ENCODE results near the gene TACR2. TPM values are rescaled to one million over a fixed set of nuclear protein-coding genes. Genes with fewer than 3 reads are reported as not detected.

Gene TACR2
- total RNA-seq, 1 experiment from 2014 or later: 0.21 TPM

DNA sequence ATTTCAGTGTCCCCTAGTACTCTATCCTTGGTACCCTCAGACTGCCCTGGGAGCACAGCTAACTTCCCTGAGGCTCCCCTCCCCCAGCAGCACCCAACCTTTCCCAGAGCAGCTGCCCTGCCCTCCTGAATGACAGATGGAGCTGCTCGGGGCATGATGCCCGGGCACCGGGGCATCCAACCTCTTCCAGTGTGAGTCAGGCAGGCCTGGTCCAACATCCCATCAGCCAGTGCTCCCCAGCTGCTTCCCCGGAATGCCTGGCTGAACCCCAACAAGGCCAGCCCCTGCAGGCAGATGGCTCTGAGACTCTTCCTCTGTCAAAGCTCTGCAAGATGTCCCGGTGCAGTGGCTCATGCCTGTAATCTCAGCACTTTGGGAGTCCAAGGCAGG is 22.6 kb upstream of the TACR2 start:
- TF ChIP-seq POLR2AphosphoS5 (IDR thresholded peaks at IDR 0.05; ENCODE audit: low read depth, low read length): no peak
- TF ChIP-seq, protein P1, sequence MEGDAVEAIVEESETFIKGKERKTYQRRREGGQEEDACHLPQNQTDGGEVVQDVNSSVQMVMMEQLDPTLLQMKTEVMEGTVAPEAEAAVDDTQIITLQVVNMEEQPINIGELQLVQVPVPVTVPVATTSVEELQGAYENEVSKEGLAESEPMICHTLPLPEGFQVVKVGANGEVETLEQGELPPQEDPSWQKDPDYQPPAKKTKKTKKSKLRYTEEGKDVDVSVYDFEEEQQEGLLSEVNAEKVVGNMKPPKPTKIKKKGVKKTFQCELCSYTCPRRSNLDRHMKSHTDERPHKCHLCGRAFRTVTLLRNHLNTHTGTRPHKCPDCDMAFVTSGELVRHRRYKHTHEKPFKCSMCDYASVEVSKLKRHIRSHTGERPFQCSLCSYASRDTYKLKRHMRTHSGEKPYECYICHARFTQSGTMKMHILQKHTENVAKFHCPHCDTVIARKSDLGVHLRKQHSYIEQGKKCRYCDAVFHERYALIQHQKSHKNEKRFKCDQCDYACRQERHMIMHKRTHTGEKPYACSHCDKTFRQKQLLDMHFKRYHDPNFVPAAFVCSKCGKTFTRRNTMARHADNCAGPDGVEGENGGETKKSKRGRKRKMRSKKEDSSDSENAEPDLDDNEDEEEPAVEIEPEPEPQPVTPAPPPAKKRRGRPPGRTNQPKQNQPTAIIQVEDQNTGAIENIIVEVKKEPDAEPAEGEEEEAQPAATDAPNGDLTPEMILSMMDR (IDR thresholded peaks at IDR 0.05): no peak
- TF ChIP-seq, protein P2, sequence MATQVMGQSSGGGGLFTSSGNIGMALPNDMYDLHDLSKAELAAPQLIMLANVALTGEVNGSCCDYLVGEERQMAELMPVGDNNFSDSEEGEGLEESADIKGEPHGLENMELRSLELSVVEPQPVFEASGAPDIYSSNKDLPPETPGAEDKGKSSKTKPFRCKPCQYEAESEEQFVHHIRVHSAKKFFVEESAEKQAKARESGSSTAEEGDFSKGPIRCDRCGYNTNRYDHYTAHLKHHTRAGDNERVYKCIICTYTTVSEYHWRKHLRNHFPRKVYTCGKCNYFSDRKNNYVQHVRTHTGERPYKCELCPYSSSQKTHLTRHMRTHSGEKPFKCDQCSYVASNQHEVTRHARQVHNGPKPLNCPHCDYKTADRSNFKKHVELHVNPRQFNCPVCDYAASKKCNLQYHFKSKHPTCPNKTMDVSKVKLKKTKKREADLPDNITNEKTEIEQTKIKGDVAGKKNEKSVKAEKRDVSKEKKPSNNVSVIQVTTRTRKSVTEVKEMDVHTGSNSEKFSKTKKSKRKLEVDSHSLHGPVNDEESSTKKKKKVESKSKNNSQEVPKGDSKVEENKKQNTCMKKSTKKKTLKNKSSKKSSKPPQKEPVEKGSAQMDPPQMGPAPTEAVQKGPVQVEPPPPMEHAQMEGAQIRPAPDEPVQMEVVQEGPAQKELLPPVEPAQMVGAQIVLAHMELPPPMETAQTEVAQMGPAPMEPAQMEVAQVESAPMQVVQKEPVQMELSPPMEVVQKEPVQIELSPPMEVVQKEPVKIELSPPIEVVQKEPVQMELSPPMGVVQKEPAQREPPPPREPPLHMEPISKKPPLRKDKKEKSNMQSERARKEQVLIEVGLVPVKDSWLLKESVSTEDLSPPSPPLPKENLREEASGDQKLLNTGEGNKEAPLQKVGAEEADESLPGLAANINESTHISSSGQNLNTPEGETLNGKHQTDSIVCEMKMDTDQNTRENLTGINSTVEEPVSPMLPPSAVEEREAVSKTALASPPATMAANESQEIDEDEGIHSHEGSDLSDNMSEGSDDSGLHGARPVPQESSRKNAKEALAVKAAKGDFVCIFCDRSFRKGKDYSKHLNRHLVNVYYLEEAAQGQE (IDR thresholded peaks at IDR 0.05; ENCODE audit: insufficient read depth in 1 of 2, low read depth in 2 of 2, low read length in 1 of 2): no peak
- no peak for TF ChIP-seq TCF7L2 (IDR thresholded peaks at IDR 0.05; ENCODE audit: low read depth, low read length)
- no peak for TF ChIP-seq SIN3A (IDR thresholded peaks at IDR 0.05; ENCODE audit: borderline replicate concordance, insufficient read depth, low read depth, low read length)
- H3K36me3 ChIP-seq (ENCODE audit: control insufficient read depth, insufficient read depth, low read length): no peaks in the 10 kb centered on the region
- peak overlapping the region in 1 of 2 experiments; percentile 13; a peak in 1 of 4 replicates for H3K4me3 ChIP-seq (ENCODE audit: low read depth in 2 of 2, low read length in 2 of 2)
- POLR2A ChIA-PET: no interaction called here
- ATAC-seq (peak; percentile 59), DNase-seq (ENCODE audit: low read depth, low spot score) (no peak)
- H3K27ac ChIP-seq (ENCODE audit: low read length): peak overlapping the region; percentile 94
- CTCF ChIA-PET: interaction anchor here (0.5 to 0.7 kb wide), 2 partner anchors 10 to 48 kb away, joined by 3 to 15 read pairs; no protein-coding TSS in a partner anchor
- H3K4me1 ChIP-seq (ENCODE audit: control insufficient read depth, insufficient read depth, low read length): peaks cover 34% of the 10 kb centered on the region
- BruUV-seq (replicated peaks): no TSS peak
- in situ Hi-C loops (cut with HindIII; ENCODE audit: low pct_unique_long_range_greater_than_20kb, low sequenced_read_pairs): no loop called here
- H3K27me3 ChIP-seq (ENCODE audit: control insufficient read depth, insufficient read depth, low read length): no peaks in the 10 kb centered on the region
- intact Hi-C loops (cut with micrococcal nuclease; ENCODE audit: unreplicated experiment): no loop called here
- peaks cover 7% of the 10 kb centered on the region; the same call in 1 of the 2 replicates for H3K9me3 ChIP-seq (ENCODE audit: control insufficient read depth, insufficient read depth, low read depth, low read length)

DNA sequence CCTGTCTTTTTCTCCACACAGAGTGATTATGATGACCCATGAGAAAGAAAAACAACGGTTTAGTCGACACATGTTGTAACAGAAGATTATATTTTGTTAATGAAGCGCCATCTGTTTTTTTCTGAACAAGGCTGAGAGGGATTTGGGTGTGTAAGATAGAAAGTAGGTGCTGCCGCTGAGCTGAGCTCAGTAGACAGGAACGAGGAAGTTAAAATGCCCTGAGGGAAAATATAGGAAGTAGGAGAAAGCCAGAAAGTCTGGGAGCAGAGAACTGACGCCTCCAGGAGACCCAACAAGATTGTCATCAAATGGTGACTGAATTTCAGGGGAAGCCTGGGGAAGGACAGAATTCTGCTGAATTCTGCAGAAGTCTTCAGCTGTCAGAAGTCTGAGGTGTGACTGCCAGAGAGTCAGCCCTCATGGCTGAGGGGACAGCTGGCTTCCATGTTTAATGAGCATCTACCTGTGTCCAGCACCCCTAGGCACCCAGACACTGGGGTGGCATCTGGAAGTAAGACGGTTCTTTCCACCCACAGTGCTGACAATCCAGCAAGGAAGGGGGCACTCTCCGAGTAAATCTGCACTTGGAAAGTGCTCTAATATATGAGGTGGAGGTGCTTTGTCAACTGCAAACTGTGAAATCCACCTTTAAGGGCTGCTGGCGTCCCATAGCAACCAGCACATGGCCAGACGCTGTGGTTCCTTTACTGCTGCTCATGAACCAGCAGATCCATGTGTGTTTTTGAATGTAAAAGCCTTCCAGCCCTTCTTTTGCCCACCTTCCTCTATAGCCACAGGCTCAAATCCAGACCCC is 22.0 kb upstream of the TACR2 start:
- TF ChIP-seq TCF7L2 (IDR thresholded peaks at IDR 0.05; ENCODE audit: low read depth, low read length): no peak
- TF ChIP-seq SIN3A (IDR thresholded peaks at IDR 0.05; ENCODE audit: borderline replicate concordance, insufficient read depth, low read depth, low read length): no peak
- peak overlapping the region; percentile 94 for H3K27ac ChIP-seq (ENCODE audit: low read length)
- peak overlapping the region in 1 of 2 experiments; percentile 13; a peak in 1 of 4 replicates for H3K4me3 ChIP-seq (ENCODE audit: low read depth in 2 of 2, low read length in 2 of 2)
- intact Hi-C loops (cut with micrococcal nuclease; ENCODE audit: unreplicated experiment): no loop called here
- in situ Hi-C loops (cut with HindIII; ENCODE audit: low pct_unique_long_range_greater_than_20kb, low sequenced_read_pairs): no loop called here
- no peak for DNase-seq (ENCODE audit: low read depth, low spot score)
- peaks cover 34% of the 10 kb centered on the region for H3K4me1 ChIP-seq (ENCODE audit: control insufficient read depth, insufficient read depth, low read length)
- ChIA-PET CTCF (interaction anchor here (0.5 kb wide), 1 partner anchor 10 kb away, joined by 3 read pairs; no protein-coding TSS in a partner anchor), POLR2A (no interaction called here)
- H3K27me3 ChIP-seq (ENCODE audit: control insufficient read depth, insufficient read depth, low read length): no peaks in the 10 kb centered on the region
- ATAC-seq: peak; percentile 74
- H3K9me3 ChIP-seq (ENCODE audit: control insufficient read depth, insufficient read depth, low read depth, low read length): peaks cover 7% of the 10 kb centered on the region; the same call in 1 of the 2 replicates
- BruUV-seq (replicated peaks): no TSS peak
- no peaks in the 10 kb centered on the region for H3K36me3 ChIP-seq (ENCODE audit: control insufficient read depth, insufficient read depth, low read length)

Data from Panc1 (cell line).